ENCODE data around the gene ITPR2.

GRCh38 chr12:26805401-26805971, 27.5 kb downstream of the ITPR2 start:
- no peak for TF ChIP-seq POLR2A (IDR thresholded peaks at IDR 0.05; ENCODE audit: low read depth, low read length)
- no peak for TF ChIP-seq TAF1 (IDR thresholded peaks at IDR 0.05; ENCODE audit: borderline replicate concordance, low read depth, low read length)

All from GM12892 (cell line).